AG10803 (cell line): ENCODE measurements around the gene LKAAEAR1.
A peak's percentile ranks its signal among the peaks of the same experiment; 100 is the strongest.
"Not testable (repeated sequence)": the region's sequence is repeated elsewhere in the genome, so short reads cannot be mapped to it uniquely, and the experiment has no call there.

Experiments used
- DNase-seq: peaks from one replicate; pipeline ENCODE4 v3.0.0; 2010; ENCODE audit warnings: low read depth
- H3K4me3 ChIP-seq: 2 replicates; pipeline ENCODE4 v1.5.1; 2011; ENCODE audit warnings: mild to moderate bottlenecking, low read length, control low read depth
- CTCF ChIP-seq: conservative IDR thresholded peaks from 2 replicates; pipeline ENCODE4 v1.5.1; 2011; ENCODE audit warnings: mild to moderate bottlenecking, low read length, control low read depth, inconsistent platforms

LKAAEAR1 gene

GRCh38 chr20:64083804-64084684 lies at the start of gene LKAAEAR1:
Gene LKAAEAR1, minus strand, starts transcription at chr20:64084398. Its CDS starts 179 bp downstream, at chr20:64084219.
- DNase-seq = no peak
- TF ChIP-seq CTCF = no peak

GRCh38 chr20:64131406-64131805 lies 47.2 kb upstream of the LKAAEAR1 start:
- peak; percentile 34 for DNase-seq
- peak; percentile 22; the same call in 1 of the 2 replicates for TF ChIP-seq CTCF
- H3K4me3 ChIP-seq = no peak overlapping the region

More at GRCh38 chr20:64083804-64084684, at the start of gene LKAAEAR1:
- peak within 1 kb of the TSS; percentile 34 for H3K4me3 ChIP-seq

GRCh38 chr20:64130876-64131275 lies 46.7 kb upstream of the LKAAEAR1 start:
- TF ChIP-seq CTCF = no peak
- H3K4me3 ChIP-seq = no peak overlapping the region
- no peak for DNase-seq

- no peak for DNase-seq
- no peak overlapping the region for H3K4me3 ChIP-seq
- no peak for TF ChIP-seq CTCF
Measured at GRCh38 chr20:64130271-64130670, 46.1 kb upstream of the LKAAEAR1 start.

- TF ChIP-seq CTCF = no peak
- DNase-seq = no peak
- no peak overlapping the region for H3K4me3 ChIP-seq
Measured at GRCh38 chr20:64129146-64129782, 45.1 kb upstream of the LKAAEAR1 start.

- DNase-seq, H3K4me3 ChIP-seq: not testable (repeated sequence)
Measured at GRCh38 chr20:64123517-64123916, 39.3 kb upstream of the LKAAEAR1 start.

GRCh38 chr20:64122927-64123326 lies 38.7 kb upstream of the LKAAEAR1 start:
- not testable (repeated sequence) for H3K4me3 ChIP-seq, DNase-seq

- DNase-seq = no peak
- H3K4me3 ChIP-seq = no peak overlapping the region
- no peak for TF ChIP-seq CTCF
Measured at GRCh38 chr20:64121586-64121985, 37.4 kb upstream of the LKAAEAR1 start.
